Activated effector memory CD4-positive, alpha-beta T cell treated with anti-CD3 and anti-CD28 coated beads, Interleukin-2, amount 50 U/mL, for 16 hours (primary cell): ENCODE data around the gene CAPN2.

Experiments used
- DNase-seq: peaks from one replicate; pipeline ENCODE4 v3.0.0-alpha.2; 2020

Gene CAPN2

DNA sequence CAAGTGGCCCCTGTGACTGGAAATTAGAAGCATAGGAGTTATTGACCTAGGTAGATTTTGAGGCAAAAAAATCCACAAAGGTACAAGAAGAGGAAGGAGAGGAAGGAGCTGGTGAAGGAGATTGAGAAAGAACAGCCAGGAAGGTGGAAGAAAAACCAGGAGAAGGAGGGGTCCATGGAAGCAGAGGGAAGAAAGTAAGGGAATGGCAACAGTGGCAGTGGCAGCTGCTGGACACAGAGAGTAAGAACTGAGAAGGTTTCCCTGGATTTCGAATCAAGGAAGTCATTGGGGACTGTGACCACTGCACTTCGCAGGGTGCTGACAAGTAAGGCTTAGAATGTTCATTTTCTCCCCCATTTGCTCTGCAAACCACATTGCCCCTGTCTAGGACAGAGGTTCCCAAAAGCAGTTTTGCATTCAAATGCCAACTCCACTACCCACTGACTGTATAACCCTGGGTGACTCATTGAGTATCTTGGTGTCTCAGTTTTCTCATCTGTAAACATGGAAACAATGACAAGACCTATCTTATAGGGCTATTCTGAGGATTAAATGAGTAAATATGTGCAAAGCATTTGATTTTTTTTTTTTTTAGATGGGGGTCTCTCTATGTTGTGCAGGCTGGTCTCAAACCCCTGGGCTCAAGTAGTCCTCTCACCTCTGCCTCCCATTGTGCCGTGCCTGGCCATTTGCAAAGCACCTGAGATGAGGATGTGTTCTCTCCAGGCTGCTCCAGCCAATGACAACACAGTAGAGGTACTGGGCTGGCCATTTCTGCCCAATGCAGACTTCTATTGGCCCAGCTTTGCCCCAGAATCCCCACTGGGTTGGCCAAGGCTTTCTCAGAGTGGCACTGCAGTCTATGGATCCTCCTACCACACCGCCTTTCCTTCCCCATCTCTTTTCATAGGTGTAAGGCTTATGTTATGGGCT, 9.3 kb upstream of the CAPN2 start:
- DNase-seq, result no peak

DNA sequence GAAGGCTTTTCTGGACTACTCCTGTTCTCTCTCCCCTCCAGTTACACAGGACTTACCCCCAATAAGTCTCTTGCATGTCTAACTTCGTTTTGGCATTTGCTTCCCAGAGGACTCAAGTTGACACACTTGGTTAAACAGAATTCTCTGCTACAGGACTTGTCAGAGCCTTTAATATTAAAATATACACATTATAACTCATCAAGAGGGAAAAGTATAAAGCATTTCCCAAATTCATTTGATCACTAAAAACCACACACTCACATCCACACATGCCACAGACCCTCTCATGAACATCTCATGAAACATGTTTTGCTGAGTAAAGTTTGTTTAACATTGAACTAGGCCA, 8.7 kb upstream of the CAPN2 start:
- no peak for DNase-seq

DNA sequence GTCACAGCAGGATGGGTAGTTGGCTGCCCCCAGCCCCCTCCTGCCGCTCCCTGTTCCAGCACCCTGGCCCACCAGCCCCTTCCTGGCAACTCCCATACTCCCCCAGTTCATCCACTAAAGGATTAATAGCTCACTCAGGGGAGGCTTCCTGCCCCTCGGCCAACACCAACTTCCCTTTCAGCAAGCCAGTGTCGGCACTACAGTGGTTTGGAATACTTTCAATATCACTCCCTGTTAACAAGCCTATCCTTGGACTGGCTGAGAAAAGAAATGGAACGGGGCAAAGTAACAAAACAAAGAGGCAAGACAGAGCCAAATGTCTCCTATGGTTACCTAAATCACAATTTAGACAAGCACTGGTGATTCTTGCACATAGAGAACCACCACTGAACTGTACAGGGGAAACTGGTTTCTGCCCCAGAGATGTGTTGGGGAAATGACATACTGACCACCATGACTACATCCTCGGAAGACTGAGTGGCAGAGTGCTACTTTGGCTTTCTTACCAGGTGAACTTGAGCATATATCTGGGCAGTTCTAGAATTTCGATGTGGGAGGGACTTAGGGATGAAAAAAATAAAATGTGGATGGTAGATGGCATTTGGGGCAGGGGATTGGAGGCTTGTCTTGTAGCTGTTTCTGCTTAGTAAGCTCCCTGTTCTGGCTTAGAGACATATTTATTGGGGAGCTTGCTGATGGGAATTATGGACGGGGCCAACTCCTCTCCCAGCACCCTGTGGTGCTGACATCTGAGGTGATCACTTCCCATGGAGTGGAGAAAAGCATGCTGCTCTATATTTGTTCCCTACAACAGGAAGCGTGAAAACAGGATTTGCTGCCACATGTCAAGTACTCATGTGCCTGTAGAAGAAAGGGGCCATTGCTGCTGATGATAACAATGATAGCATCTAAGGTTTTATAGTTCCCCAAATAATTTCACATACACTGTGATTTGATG, 7.1 kb upstream of the CAPN2 start:
- DNase-seq, result no peak

DNA sequence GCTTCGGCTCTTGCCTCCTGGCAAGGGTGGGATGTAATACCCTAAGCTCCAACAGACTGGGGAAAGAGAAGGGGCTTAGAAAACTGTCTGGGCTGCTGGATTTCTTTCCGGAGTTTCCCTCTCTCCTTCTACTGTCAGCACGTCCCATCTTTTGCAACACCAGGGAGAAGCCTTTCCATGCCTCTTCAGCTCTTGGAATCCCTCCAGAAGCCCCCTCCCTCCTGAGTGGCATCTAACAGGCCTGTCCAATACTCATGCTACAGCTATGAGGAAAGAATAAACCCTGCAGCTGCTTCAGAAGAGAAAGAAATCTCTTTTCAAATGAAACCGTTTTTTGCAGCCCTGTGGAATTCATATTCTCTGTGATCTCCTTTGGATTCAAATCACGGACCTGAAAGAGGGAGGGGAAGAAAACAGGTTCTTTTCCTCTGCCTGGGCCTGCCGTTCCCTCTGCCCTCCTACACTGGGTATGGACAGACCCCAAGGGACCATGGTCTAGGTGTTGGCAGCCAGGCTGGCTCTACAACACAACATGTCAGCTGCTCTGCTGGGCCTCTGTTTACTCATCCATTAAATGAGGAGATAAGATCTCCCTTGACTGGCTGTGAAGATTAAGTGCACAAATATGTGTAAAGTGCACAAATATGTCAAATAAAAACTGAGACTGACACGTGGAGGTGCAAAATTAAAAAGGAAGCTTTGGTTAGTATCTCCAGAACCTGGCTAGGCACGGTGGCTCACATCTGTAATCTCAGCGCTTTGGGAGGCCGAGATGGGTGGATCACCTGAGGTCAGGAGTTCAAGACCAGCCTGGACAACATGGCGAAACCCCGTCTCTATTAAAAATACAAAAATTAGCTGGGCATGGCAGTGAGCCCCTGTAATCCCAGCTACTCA, 6.0 kb upstream of the CAPN2 start:
- no peak for DNase-seq

DNA sequence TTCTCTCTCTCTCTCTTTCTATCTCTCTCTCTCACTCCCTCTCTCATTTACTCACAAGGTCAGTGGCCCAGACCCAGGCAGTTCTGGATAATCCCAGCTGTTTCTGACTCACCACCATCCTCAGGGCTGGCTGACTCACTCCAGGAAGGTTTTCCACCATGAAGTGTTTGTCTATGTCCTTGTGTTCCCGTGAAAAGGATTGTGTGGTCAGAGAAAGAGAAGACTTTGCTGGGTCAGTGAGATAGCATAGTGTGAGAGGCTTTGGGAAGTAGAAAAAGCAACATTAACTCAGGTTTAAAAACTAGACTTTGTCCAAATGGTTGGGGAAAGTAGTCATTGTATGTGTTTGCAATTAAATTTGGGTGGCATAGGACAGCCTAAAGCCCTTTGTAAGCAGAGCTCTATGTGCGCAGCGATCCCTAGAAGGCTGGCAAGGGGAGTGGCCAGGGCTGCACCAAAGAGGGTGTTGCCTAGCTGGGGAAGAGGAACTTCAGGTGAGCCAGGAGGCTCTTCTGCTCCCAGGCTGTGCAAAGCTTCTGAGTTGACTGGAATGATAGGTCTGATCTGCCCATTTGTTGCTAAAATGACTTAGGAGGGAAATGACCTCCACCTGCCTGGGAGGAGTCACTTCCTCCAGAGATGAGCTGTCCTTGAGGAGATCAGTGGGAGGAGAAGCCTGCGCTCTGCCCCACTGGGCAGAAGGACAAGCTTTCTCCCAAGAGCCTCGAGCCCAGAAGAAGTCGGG, 4.9 kb upstream of the CAPN2 start:
- no peak for DNase-seq

DNA sequence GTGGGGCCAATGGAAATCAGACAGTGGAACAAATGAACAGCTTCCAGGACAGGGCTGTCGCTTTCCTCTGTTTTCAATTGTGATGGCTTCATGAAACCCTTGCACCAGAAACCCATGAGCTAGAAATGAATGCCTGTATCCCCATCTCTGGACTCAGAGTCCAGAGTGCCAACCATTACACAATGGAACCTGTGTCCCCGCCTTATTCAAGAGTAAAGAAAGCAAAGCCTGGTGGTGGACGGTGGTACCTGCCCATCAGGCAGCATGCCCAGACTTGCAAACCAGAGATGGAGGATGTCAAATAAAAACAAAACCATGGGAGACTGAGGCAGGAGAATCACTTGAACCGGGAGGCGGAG, 4.4 kb upstream of the CAPN2 start:
- DNase-seq, result no peak

DNA sequence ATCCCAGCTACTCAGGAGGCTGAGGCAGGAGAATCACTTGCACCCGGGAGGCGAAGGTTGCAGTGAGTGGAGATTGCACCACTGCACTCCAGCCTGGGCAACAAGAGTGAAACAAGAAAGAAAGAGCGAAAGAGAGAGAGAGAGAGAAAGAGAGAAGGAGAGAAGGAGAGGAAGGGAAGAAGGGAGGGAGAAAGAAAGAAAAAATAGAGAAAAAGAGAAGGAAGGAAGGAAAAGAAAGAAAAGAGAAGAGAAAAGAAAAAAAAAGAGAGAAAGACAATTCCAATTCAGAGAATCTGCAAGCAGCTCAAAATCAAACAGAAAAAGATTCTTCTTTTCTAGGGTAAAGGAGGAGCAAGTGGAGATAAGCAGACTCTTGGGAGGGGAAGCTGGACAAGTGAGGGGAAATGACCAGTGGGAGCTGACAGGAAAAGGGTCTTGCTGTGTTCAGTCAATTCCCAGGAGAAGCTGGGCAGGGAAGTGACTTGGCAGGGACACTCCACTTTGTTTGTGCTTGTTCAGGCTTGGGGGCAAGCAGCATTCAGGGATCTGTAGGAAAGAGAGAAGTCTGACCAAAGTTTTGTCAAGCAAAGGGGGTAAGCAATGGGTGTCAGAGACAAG, 3.6 kb upstream of the CAPN2 start:
- no peak for DNase-seq

DNA sequence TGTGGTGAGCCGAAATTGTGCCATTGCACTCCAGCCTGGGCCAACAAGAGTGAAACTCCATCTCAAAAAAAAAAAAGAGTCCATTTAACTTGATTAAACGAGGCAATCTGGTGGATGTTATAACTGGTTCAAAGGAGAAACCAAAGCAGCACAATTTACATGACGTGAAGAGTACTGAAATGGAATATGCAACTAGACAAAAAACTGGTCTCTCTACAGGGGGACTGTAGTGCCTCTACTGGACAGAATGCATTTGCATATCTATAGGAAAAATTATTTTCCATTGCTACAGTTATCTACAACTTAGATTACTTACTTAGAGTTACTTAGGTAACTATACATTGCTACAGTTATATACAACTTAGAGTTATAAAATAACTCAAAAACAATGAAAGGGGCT, 2.7 kb upstream of the CAPN2 start:
- DNase-seq, result no peak

DNA sequence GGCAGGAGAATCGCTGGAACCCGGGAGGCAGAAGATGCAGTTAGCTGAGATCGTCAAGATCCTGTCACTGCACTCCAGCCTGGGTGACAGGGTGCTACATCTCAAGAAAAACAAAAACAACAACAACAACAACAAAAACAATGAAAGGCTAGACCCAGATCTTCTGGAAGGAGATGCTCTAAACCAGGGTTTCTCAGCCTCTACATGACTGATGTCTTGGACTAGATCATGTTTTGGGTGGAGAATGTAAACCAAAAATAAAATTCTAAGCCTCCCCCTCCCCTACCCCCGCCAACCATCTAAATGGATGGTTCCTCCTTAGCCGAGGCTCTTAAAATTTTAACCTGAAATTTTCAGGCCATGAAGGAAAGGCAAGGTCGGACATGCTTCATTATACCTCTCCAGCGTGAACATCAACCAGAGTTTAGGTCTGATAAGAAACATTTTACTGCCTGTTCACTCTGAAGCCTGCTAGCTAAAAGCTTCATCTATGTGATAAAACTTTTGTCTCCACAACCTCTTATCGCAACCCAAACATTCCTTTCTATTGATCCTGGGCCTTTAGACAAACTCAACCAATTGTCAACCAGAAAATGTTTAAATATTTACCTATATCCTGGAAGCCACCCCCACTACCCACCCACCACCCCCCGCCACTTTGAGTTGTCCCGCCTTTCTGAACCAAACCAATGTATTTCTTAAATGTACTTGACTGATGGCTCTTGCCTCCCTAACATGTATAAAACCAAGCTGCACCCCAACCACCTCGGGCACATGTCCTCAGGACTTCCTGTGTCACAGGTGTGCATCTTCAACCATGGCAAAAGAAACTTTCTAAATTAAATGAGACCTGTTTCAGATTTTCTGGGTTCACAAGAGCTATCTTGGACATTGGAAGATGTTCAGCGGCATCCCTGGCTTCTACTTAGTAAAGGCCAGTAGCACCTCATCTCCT, 1.9 kb upstream of the CAPN2 start:
- DNase-seq, result no peak

DNA sequence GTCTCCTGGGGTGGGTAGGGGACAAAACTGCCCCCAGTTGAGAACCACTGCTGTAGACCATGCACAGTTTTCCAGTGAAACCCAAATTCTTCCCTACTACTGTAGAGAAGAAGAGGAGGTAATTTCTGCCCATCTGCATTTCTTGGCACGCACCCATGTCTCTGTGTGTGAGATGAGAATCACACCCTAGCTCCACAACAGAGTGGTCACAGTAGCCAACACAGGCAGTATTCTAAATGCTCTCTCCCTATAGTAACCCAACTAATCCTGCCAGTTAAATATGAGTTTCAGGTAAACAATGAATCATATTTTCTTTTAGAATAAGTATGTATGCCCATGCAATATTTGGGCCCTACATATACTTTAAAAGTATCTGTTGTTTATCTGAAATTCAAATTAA, 1.2 kb upstream of the CAPN2 start:
- no peak for DNase-seq

DNA sequence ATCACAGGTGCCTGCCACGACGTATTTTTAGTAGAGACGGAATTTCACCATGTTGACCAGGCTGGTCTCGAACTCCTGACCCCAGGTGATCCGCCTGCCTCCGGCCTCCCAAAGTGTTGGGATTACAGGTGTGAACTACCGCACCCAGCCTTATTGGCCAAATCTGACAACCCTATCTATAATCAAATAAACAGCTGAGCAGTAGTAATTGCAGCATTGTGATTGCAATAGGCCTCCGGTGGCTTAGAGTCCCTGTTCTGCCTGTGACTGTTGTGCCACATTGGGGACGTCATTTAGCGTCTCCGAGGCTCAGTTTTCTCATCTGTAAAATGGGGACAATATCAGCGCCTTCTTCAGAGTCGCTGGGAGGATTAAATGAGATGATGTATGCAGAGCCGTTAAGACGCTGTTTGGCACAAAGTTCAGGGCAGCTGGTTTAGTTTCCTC, 569 bp upstream of the CAPN2 start:
- no peak for DNase-seq

DNA sequence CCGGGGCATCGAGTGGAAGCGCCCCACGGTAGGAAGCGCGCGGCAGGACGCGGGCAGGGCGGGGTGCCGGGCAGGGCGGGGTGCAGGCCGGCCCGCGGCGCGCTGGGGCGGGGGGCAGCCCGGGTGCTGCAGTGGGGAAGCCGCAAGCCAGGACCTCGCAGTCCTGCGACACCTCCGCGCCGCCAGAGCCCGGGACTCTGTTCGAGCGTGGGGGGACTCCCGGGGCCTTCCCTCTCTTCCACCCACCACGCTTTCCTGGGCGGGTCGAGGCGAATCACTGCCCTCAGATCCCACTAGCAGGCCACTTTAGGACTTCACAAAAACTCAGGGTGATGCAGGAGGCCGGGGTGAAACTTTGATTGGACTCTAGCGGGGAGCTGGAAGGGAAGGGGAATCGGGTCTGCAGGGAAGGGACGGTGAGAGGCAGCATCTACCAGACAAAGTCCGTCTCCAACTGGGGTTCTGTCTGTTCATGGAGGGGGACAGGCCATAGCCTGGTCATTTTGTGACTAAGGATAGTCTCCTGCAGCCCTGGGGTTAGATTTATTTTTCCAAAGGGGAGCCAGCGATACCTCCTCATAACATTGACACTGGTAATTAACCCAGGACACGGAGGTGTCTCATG, 623 bp downstream of the CAPN2 start:
- peak; percentile 81 for DNase-seq

DNA sequence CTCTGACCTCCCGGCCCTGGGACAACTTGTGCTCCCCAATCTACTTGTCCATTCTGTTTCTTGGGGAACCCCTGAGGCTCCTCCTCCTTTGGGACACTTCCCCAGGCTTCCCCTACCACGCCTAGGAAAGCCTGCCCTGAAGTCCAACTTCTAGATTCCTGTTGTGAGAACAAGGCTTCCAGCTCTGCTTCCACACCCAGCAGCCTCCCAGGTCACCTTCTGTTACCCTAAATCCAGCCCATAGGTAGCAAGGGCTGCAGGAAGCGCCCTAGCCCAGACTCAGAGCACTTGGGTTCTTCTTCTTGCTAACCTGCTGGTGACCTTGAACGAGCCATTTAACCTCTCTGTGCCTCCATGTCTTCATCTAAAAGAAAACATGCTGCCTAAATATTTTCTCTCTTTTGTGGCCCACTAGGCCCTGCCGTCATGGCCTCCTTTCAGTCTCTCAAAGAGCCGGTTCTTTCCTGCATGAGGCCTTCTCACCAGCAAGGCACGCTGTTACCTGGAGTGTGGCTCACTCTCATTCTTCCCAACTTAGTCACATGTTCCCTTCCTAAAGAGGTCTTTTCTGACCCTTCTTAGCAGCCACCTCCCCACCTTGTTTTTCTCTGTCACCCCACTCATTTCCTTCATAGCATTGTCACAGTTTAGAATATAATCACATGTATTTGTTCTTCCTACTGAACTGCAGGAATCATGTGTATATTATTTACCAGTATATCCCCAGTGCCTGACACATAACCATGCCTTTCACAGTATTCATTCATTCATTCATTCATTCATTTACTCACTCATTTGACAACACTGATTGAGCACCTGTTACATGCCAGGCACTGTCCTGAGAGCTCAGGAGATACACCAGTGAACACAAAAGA, 1.4 kb downstream of the CAPN2 start:
- DNase-seq, result peak; percentile 69

DNA sequence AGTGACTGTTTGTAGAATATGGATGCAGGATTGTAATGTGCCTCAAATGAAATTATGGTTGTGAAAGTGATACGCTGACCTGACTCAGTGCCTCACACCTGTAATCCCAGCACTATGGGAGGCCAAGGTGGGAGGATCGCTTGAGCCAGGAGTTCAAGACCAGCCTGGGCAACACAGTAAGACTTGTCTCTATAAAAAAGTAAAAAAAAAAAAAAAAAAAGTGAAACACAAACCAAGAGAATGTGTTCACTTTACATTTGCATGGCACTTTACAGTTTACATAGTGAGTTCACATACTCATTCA, 2.0 kb downstream of the CAPN2 start:
- no peak for DNase-seq

DNA sequence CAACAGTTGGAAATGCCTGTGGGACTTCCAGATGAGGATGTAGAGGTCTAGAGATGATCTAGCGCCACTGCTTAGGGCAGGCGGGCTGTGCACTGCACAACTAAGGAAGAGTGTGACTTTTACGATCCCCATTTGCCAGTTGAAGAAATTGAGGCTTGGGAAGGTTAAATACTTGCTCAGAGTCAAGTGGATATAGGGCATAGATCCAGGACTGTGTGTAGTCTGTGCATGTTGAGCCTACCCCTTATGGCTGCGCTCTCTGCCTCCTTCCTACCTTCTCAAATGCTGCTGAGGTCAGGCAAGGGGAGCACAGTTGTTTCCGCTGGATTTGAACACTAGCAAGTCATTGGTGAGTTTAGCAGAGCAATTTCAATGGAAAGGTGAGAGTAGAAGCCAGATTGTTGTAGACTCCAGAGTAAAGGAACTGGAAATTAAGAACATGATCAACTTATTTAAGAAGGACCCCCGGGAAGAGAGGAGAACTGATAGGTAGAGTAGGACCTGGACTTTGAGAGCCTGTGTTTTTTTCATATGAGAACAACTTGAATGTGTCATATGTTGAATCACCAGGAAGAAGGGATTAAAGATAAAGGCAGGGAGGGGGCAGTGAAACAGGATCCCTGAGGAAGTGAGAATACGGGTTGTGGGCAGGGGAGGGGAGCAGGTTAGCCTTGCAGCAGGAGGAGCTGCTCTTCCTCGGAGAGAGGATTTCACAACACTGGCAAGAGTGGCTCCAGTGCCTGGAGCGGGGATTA, 2.7 kb downstream of the CAPN2 start:
- DNase-seq, result no peak

DNA sequence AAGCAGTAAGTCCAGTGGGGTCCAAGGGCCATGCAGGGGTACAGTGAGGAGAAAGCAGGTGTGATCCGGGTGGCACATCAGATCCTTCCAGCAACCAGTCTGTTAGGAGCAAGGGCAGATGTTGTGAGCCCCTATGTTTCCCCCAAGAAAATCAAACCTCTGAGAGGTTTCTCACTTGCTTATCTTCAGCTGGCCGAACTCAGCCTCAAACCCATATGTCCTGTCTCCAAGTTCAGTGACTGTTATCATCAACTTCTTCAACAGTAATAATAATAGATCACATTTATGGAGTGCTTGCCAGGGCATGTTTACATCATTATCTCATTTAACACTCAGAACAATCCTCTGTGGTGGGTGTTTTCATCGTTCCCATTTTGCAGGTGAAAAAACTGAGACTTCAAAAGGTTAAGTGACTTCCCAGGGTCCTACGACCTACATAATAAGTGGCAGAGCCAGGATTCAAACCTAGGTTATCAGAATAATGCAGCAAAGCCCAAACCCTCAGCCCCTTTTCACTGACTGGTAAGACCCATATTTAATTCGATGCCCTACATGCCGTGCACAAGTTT, 3.3 kb downstream of the CAPN2 start:
- no peak for DNase-seq

DNA sequence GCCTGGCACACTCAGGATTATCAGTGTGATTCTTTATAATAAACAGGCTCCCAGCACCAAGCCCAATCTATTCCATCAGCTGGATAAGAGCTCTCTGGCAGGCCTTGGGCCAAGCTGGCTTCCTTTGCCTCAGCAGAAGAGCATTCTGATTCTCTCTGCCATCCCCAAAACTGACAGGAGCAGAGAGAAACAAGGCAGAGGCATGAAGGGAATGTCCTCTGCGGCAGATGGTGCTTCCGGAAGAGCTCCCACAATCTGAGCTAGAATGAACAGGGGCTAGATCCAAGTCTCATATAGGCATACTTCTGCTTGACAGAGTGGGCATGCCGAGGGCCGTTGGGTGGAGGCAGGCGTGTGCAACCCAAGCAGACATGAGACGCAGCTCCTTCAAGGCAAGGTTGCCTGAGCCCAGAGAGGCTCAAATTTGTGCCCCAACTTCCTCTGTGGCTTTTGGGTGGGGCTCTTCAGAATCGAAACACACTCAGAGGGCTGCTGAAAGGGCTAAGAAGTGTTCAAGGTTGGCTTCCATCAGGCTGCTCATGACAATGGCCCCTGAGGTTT, 4.0 kb downstream of the CAPN2 start:
- DNase-seq, result peak; percentile 83

DNA sequence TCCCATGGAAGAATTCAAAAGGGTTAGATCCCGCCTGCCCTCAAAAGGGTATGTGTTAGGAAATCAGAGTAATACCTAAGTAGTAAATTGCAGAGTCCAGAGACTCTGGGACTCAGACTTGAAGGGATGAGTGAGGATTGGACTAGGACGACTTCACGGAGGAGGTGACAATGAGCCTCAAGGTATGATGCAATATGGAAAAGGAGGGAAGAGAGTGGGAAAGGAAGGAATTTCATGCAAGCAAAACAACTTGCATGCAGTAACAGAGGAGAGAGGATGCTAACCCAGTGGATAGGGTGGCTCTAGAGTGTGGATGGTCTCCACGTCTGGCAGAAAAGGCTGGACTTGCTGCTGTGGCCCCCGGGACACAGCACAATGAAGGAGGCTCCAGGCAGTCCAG, 4.8 kb downstream of the CAPN2 start:
- no peak for DNase-seq
